Measurements from ENCODE around the gene PTEN.
"Not testable (repeated sequence)": the region's sequence is repeated elsewhere in the genome, so short reads cannot be mapped to it uniquely, and the experiment has no call there.

PTEN gene

DNA sequence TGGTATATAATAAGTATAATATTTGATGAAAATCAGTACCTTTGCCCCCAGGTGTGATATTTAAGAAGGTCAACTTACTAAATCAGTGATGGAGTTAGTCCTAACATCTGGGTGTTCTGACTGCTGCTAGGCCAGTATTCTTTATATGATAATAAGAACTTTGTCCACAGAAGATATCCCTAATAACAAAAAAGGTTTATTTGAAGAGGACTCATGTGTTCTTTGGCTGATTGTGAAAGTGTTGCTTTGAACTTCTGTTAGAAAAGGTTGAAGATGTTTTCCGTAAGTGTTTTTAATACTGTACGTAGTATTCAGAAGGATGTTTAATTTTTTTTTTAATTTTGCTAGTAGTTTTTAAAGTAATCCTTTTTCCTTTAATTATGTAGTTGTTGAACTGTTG, 10.2 kb downstream of the PTEN start:
- no peak for DNase-seq

GRCh38 chr10:87875929-87876571, 12.6 kb downstream of the PTEN start:
- no peak for DNase-seq

- no peak for DNase-seq
Measured at GRCh38 chr10:87878664-87879459, 15.4 kb downstream of the PTEN start.

- no peak for DNase-seq
Measured at GRCh38 chr10:87880336-87880735, 16.9 kb downstream of the PTEN start.

- not testable (repeated sequence) for DNase-seq
Measured at GRCh38 chr10:87881373-87882059, 18.1 kb downstream of the PTEN start.

DNA sequence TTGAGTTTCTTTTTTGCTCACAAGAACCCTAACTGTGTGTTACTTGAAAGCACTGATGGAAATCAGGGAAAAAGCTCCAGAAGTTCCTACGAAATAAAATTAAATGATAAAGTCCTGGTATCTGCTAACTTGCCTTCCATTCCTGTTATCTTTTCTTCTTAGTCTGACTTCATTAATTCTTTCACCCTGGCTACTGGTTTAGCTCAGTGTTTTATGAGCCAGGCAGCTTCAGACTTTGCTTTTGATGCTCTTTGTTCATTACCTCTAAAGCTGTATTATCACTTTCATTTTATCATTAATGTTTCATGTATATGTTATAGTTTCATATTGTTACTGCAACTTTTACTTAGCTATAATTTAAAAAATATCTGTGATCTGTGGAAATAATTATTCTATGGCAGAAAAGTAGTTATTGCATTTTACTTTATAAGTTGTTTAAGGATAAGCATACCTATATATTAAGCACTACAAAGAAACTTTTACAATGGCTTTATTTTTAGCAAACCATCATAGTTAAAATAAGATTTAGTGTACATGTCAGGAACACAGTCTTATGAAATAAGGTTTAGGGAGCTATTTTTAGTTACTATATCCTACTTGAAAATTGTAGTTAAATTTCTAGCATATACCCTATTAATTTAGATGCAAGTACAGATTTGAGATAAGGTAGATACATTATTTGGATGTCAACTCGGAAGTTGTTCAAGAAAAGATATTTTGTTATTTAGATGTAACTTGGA, 19.3 kb downstream of the PTEN start:
- no peak for DNase-seq

DNA sequence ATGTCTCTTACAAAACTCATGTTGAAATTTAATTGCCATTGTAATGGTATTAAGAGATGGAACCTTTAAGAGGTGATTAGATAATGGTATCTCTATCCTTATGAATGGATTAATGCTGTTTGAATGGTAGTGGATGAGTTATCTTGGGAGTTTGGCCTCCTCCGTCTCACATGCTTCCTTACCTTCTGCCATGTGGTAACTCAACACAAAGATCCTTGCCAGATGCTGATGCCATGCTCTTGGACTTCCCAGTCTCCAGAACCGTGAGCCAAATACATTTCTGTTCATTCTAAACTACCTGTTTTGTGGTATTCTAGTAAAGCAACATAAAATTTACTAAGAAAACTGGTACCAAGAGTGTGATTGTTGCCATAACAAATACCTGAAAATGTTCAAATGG, 23.2 kb downstream of the PTEN start:
- no peak for DNase-seq

DNA sequence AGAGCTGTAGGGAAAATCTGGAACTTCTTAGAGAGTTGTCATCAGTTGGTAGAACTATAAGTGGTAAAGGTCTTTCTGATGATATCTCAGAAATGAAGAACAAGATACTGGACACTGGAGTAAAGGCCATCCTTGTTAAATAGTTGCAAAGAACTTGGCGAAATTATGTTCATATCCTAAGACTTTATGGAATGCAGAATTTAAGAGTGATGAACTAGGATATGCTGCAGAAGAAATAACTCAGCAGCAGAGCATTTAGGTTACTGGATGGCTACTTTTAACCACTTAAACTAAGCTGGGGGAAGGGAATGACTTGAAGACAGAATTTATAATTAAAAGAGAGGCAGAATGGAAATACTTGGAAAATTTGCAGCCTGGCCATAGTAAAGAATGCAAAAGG, 23.7 kb downstream of the PTEN start:
- DNase-seq = no peak

- no peak for DNase-seq
Measured at GRCh38 chr10:87887548-87888289, 24.3 kb downstream of the PTEN start.

- no peak for DNase-seq
Measured at GRCh38 chr10:87895430-87895829, 32.0 kb downstream of the PTEN start.

DNA sequence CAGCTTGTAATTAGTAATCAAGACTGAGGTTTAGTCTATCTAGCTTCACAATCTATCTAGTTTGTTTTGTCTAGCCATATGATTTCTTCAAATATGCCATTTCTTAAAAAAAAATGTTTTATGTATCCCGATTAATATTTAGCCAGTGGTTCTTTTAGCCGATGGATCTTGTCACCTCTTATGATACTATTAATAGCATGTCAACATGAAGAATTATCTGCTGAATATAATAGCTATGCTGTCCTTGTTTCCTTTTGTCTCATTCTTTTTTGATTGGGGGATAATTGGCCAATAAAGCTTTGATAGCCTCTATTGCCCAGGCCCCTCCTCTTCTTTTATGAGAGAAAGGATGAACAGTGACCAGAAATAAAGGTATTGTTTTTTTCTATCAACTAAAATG, 32.8 kb downstream of the PTEN start:
- DNase-seq = no peak

DNA sequence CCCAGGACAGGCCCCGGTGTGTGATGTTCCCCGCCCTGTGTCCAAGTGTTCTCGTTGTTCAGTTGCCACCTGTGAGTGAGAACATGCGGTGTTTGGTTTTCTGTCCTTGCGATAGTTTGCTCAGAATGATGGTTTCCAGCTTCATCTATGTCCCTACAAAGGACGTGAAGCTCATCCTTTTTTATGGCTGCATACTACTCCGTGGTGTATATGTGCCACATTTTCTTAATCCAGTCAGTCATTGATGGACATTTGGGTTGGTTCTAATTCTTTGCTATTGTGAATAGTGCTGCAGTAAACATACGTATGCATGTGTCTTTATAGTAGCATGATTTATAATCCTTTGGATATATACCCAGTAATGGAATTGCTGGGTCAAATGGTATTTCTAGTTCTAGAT, 34.5 kb downstream of the PTEN start:
- DNase-seq = not testable (repeated sequence)

GRCh38 chr10:87903396-87903795, 40.0 kb downstream of the PTEN start:
- DNase-seq = not testable (repeated sequence)

GRCh38 chr10:87913156-87913921, 49.9 kb downstream of the PTEN start:
- no peak for DNase-seq

DNA sequence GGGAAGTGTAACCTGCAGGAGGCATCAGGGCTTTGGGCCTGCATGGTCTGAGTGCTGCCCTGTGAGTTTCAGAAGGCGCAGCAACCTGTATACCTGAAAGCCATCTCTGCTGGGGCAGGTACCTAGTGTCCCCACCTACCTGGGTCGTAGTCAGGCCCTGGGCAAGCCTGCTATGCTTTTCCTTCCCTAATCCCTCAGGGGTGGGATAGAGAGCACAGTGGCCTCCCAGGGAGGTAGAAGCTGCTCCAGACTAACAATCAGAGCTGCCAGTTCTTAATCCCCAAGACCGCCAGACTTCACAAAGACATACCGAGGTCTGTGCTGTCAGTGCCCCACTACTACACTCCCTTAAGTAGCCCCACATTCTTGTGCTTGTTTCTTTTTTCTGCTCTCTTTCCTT, 52.0 kb downstream of the PTEN start:
- no peak for DNase-seq

DNA sequence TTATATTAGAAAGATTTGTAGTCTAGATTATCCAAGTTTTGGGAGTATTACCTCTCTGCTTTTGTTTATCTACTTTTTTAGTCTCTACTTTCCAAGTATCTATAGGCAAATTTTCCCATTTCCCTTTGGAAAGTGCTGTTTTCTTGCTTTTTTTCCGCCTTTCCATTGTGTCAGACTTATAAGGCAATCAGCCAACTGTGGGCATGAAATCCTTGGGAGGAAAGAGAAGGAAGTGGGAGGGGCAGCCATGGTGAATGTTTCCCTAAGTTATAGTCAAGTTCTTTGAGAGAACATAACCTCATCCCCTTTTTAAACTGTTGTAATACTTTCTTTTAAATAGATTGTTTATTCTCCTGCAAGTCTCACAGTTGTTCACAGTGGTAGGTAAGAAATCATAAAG, 52.6 kb downstream of the PTEN start:
- DNase-seq = no peak

DNA sequence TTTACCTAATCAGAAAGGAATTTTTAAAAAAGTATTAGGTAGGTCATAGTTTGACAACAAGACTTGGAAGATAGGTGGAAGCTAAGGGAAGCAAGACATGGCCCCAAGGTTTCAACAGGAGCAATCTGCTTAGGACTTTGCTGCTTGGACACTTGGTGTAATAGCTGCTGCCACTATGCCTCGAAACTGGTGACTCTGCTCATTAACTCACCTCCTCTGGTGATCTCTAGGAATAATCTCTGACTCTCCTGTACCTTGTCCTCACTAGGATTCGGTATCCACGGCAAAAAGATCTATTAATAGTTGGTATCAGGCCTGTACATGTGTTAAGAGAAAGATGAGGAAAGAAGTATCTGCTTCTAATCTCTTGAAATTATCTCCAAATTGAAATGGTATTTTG, 53.1 kb downstream of the PTEN start:
- no peak for DNase-seq

DNA sequence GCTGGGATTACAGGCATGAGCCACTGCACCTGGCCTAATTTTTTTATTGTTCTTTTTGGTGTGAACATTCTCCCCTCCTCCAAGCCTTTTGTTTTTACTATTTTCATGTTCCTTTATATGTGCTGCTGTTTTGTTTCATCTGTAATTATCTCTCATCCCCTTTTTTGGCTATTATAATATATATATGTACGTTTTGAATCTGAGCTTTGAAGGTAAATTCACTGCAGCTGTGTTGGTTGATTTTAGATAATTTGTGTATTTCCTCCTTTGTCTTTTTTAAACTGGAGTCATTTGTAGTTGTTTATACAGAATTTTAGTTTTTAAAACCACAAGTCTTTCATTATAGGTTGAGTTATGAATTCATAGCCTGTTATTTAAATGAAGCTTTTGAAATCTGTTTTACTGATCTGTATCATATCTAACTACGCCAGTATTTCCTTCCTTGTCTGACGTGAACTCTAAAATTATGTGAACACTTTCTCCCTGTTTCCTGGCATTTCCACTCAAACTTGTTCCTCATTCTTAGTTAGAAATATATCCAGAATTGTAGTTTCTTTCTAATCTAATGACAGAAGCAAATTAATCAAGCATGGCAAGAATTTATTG, 54.9 kb downstream of the PTEN start:
- DNase-seq = no peak

GRCh38 chr10:87920538-87920937, 57.1 kb downstream of the PTEN start:
- DNase-seq = no peak

DNA sequence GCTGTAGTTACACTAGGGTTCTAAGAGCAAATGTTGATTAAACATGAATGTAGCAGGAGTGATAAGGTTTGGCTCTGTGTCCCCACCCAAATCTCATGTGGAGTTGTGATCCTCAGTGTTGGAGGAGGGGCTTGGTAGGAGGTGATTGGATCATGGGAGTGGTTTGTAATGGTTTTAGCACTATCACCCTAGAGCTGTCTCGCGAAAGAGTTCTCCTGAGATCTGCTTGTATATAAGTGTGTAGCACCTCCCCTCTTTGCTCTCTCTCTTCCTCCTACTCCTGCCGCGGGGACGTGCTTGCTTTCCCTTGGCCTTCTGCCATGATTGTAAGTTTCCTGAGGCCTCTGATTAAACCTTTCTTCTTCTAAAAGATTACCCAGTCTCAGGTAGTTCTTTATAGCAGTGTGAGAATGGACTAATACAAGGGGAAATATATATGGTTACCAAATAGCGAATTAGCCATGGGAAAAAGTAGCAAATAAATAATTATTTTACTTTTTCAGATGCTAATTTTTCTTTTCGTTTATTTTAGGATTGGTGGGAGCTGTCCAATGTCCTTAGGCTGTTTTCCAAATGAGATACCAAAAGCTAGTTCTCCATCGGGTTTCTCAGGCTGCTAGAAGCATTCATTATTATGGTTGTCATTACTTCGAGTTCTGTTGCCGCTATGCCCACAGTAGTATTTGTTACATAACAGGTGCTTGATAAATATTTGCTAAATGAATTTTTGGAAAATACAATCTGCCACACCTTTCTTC, 58.7 kb downstream of the PTEN start:
- DNase-seq = no peak

DNA sequence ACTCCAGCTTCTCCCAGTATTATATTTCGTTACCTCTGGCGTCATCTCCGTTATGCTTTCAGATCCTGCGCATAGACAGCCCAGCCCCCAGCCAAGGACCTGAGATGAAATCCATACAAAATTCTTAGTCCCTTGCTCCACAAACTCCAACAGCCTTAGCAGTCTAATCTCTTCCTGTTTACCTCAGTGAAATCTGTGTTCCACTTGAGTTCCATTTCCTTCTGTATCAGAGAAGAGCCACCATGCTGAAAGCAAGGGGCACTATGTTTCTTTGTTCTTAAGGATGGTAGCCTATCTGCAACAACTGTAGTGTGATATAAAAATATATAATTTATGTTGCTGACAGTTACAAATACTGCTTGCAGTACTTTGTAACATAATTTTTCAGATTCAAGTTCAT, 59.8 kb downstream of the PTEN start:
- no peak for DNase-seq
